GM12878 (cell line): Measurements from ENCODE around the gene WDR31. TPM values are rescaled to one million over a fixed set of nuclear protein-coding genes. Genes with fewer than 3 reads are reported as not detected.
A peak's percentile ranks its signal among the peaks of the same experiment; 100 is the strongest.

Source experiments
- BACH1 ChIP-seq: fragments of 450-650 bp; IDR thresholded peaks from 2 replicates; pipeline ENCODE4 v1.6.1; 2017; ENCODE audit warnings: mild to moderate bottlenecking, borderline replicate concordance
- CBX5 ChIP-seq: sonication (generic); IDR thresholded peaks from 2 replicates; pipeline ENCODE4 v1.6.1; 2016; ENCODE audit warnings: low read depth, moderate library complexity, mild to moderate bottlenecking, inconsistent platforms
- CHD2 ChIP-seq: IDR thresholded peaks from 2 replicates; pipeline ENCODE4 v1.6.1; 2011; ENCODE audit warnings: low read depth, low read length, improper control_type of control experiment, borderline replicate concordance
- CREM ChIP-seq: IDR thresholded peaks from 2 replicates; pipeline ENCODE4 v1.6.1; 2014; ENCODE audit warnings: antibody characterized with exemption, low read depth
- HCFC1 ChIP-seq: fragments of 150-350 bp; IDR thresholded peaks from 2 replicates; pipeline ENCODE4 v1.6.1; 2014; ENCODE audit warnings: low read length
- IKZF1 ChIP-seq: fragments of 450-650 bp; conservative IDR thresholded peaks from 2 replicates; pipeline ENCODE4 v1.6.1; 2017; ENCODE audit warnings: antibody characterized with exemption, mild to moderate bottlenecking
- IKZF2 ChIP-seq, 2 experiments: fragments of 450-650 bp; IDR thresholded peaks; 2 replicates each; pipeline ENCODE4 v1.6.1; 2017; ENCODE audit warnings: mild to moderate bottlenecking in 2 of 2, moderate library complexity in 2 of 2
- MLLT1 ChIP-seq: fragments of 450-650 bp; IDR thresholded peaks from 2 replicates; pipeline ENCODE4 v1.6.1; 2016; ENCODE audit warnings: mild to moderate bottlenecking
- MXI1 ChIP-seq: fragments of 150-350 bp; IDR thresholded peaks from 2 replicates; pipeline ENCODE4 v1.6.1; 2011; ENCODE audit warnings: low read depth, mild to moderate bottlenecking, inconsistent platforms, low read length, improper control_type of control experiment
- PAX5 ChIP-seq: IDR thresholded peaks from 2 replicates; pipeline ENCODE4 v1.6.1; 2011; ENCODE audit warnings: low read depth, low read length, borderline replicate concordance
- PBX3 ChIP-seq: IDR thresholded peaks from 2 replicates; pipeline ENCODE4 v1.6.1; 2011; ENCODE audit warnings: mild to moderate bottlenecking, low read depth, low read length, moderate library complexity; ENCODE audit not compliant: insufficient replicate concordance
- PML ChIP-seq: IDR thresholded peaks from 2 replicates; pipeline ENCODE4 v1.6.1; 2012; ENCODE audit warnings: low read length, inconsistent platforms
- POLR2AphosphoS5 ChIP-seq: IDR thresholded peaks from 2 replicates; pipeline ENCODE4 v1.6.1; 2011; ENCODE audit warnings: mild to moderate bottlenecking, low read length, inconsistent platforms
- PRDM15 ChIP-seq: fragments of 450-650 bp; formaldehyde crosslinking; IDR thresholded peaks from 2 replicates; pipeline ENCODE4 v1.4.0; 2020; ENCODE audit warnings: mild to moderate bottlenecking, moderate library complexity
- RAD21 ChIP-seq: IDR thresholded peaks from 2 replicates; pipeline ENCODE4 v1.6.1; 2011; ENCODE audit warnings: mild to moderate bottlenecking, low read depth, low read length, moderate library complexity; ENCODE audit not compliant: insufficient read depth
- RCOR1 ChIP-seq: conservative IDR thresholded peaks from 2 replicates; pipeline ENCODE4 v1.6.1; 2012; ENCODE audit warnings: low read depth, low read length, improper control_type of control experiment
- RFX5 ChIP-seq: IDR thresholded peaks from 2 replicates; pipeline ENCODE4 v1.6.1; 2011; ENCODE audit warnings: low read depth, low read length, improper control_type of control experiment
- SP1 ChIP-seq: IDR thresholded peaks from one replicate; pipeline ENCODE4 v1.6.1; 2011; ENCODE audit warnings: low read depth, low read length
- TAF1 ChIP-seq: IDR thresholded peaks from 2 replicates; pipeline ENCODE4 v1.6.1; 2011; ENCODE audit warnings: mild to moderate bottlenecking, low read depth, low read length, borderline replicate concordance
- TARDBP ChIP-seq: IDR thresholded peaks from 2 replicates; pipeline ENCODE4 v1.6.1; 2016; ENCODE audit warnings: borderline replicate concordance
- YBX1 ChIP-seq: fragments of 450-650 bp; IDR thresholded peaks from 2 replicates; pipeline ENCODE4 v1.6.1; 2016; ENCODE audit warnings: antibody characterized with exemption
- polyA plus RNA-seq, 11 experiments: library from polyadenylated mRNA; depleted of rRNA in 4 of 11; unstranded in 6 of 11; stranded (reverse) in 5 of 11; fragments of >200 nt; fragmentation: Nextera tagmentation in 4 of 11; fragmentation: Illumina TruSeq in 1 of 11; extraction: Ambion mirVana in 4 of 11; extraction: Trizol in 1 of 11; gene quantifications; 1 replicate in 1 of 11; 2 replicates in 10 of 11; pipeline versions ENCODE4 v1.2.1 to v1.2.3, GENCODE V29; 2011 to 2016; ENCODE audit warnings: inconsistent platforms in 2 of 11, missing spikeins in 2 of 11, low read depth in 1 of 11
- total RNA-seq, 4 experiments: library from RNA; depleted of rRNA in 3 of 4; stranded (reverse); fragments of >200 nt in 3 of 4; fragmentation: Illumina TruSeq in 1 of 4; extraction: Trizol in 1 of 4; gene quantifications; 2 replicates each; pipeline versions ENCODE4 v1.2.1 to v1.2.3, GENCODE V29; 2013 to 2021

The WDR31 gene
- total and polyA plus RNA-seq, 10 of the 15 experiments (the other 5 are each of a cell fraction or from before 2014, with no cell fraction given), result 0.26 to 1.7 (median 0.79) TPM

GRCh38 chr9:113340011-113340699 lies at the start of gene WDR31 (continued):
- TF ChIP-seq BACH1 (0 out of 2 replicates have a peak, but pooled peaks have one; percentile 15), YBX1 (no peak), RCOR1 (0 out of 2 replicates have a peak, but pooled peaks have one; percentile 61), TAF1 (peak; percentile 77), SP1 (peak; percentile 77), RFX5 (0 out of 2 replicates have a peak, but pooled peaks have one; percentile 21), IKZF1 (peak; percentile 81), RAD21 (0 out of 2 replicates have a peak, but pooled peaks have one; percentile 4), IKZF2 (IDR thresholded peaks at IDR 0.05) (peak in 1 of 2 experiments; percentile 45; a peak in 1 of 4 replicates), PBX3 (no peak), PML (0 out of 2 replicates have a peak, but pooled peaks have one; percentile 42), CHD2 (peak; percentile 71; the same call in 1 of the 2 replicates), PAX5 (peak; percentile 85), MXI1 (peak; percentile 90), CBX5 (0 out of 2 replicates have a peak, but pooled peaks have one; percentile 59), PRDM15 (no peak), HCFC1 (peak; percentile 80), CREM (peak; percentile 64; the same call in 1 of the 2 replicates), MLLT1 (peak; percentile 63; the same call in 1 of the 2 replicates), POLR2AphosphoS5 (peak; percentile 81), TARDBP (0 out of 2 replicates have a peak, but pooled peaks have one; percentile 40)
